Measurements from ENCODE around the gene CELSR1. TPM values are rescaled to one million over a fixed set of nuclear protein-coding genes. Genes with fewer than 3 reads are reported as not detected.

Gene CELSR1
- total RNA-seq, 1 donor from 2014 or later: 16.0 TPM

- TF ChIP-seq, protein P1, sequence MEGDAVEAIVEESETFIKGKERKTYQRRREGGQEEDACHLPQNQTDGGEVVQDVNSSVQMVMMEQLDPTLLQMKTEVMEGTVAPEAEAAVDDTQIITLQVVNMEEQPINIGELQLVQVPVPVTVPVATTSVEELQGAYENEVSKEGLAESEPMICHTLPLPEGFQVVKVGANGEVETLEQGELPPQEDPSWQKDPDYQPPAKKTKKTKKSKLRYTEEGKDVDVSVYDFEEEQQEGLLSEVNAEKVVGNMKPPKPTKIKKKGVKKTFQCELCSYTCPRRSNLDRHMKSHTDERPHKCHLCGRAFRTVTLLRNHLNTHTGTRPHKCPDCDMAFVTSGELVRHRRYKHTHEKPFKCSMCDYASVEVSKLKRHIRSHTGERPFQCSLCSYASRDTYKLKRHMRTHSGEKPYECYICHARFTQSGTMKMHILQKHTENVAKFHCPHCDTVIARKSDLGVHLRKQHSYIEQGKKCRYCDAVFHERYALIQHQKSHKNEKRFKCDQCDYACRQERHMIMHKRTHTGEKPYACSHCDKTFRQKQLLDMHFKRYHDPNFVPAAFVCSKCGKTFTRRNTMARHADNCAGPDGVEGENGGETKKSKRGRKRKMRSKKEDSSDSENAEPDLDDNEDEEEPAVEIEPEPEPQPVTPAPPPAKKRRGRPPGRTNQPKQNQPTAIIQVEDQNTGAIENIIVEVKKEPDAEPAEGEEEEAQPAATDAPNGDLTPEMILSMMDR (IDR thresholded peaks at IDR 0.05): no peak
- no peaks in the 10 kb centered on the region for H3K27me3 Mint-ChIP-seq (ENCODE audit: unreplicated experiment)
- no peaks in the 10 kb centered on the region for H3K4me1 Mint-ChIP-seq (ENCODE audit: unreplicated experiment)
- no peak overlapping the region for H3K4me3 Mint-ChIP-seq (ENCODE audit: unreplicated experiment)
- no peaks in the 10 kb centered on the region for H3K9me3 Mint-ChIP-seq (ENCODE audit: unreplicated experiment)
- H3K27ac Mint-ChIP-seq (ENCODE audit: unreplicated experiment): no peak overlapping the region
- H3K36me3 Mint-ChIP-seq (ENCODE audit: unreplicated experiment): peaks cover 15% of the 10 kb centered on the region
- DNase-seq (ENCODE audit: extremely low spot score, unreplicated experiment): no peak
Measured at GRCh38 chr22:46437671-46438440, 99.6 kb downstream of the CELSR1 start.

GRCh38 chr22:46436595-46437175, 100.7 kb downstream of the CELSR1 start:
- H3K36me3 Mint-ChIP-seq (ENCODE audit: unreplicated experiment): peaks cover 15% of the 10 kb centered on the region
- no peaks in the 10 kb centered on the region for H3K27me3 Mint-ChIP-seq (ENCODE audit: unreplicated experiment)
- H3K4me1 Mint-ChIP-seq (ENCODE audit: unreplicated experiment): no peaks in the 10 kb centered on the region
- no peaks in the 10 kb centered on the region for H3K9me3 Mint-ChIP-seq (ENCODE audit: unreplicated experiment)
- H3K4me3 Mint-ChIP-seq (ENCODE audit: unreplicated experiment): no peak overlapping the region
- H3K27ac Mint-ChIP-seq (ENCODE audit: unreplicated experiment): no peak overlapping the region
- DNase-seq (ENCODE audit: extremely low spot score, unreplicated experiment): no peak
- TF ChIP-seq, protein P1 (IDR thresholded peaks at IDR 0.05): no peak

GRCh38 chr22:46433318-46433717, 104.1 kb downstream of the CELSR1 start:
- TF ChIP-seq, protein P1 (IDR thresholded peaks at IDR 0.05): no peak
- no peaks in the 10 kb centered on the region for H3K9me3 Mint-ChIP-seq (ENCODE audit: unreplicated experiment)
- no peak for DNase-seq (ENCODE audit: extremely low spot score, unreplicated experiment)
- H3K4me1 Mint-ChIP-seq (ENCODE audit: unreplicated experiment): no peaks in the 10 kb centered on the region
- H3K27me3 Mint-ChIP-seq (ENCODE audit: unreplicated experiment): no peaks in the 10 kb centered on the region
- H3K27ac Mint-ChIP-seq (ENCODE audit: unreplicated experiment): no peak overlapping the region
- peaks cover 13% of the 10 kb centered on the region for H3K36me3 Mint-ChIP-seq (ENCODE audit: unreplicated experiment)
- no peak overlapping the region for H3K4me3 Mint-ChIP-seq (ENCODE audit: unreplicated experiment)

DNA sequence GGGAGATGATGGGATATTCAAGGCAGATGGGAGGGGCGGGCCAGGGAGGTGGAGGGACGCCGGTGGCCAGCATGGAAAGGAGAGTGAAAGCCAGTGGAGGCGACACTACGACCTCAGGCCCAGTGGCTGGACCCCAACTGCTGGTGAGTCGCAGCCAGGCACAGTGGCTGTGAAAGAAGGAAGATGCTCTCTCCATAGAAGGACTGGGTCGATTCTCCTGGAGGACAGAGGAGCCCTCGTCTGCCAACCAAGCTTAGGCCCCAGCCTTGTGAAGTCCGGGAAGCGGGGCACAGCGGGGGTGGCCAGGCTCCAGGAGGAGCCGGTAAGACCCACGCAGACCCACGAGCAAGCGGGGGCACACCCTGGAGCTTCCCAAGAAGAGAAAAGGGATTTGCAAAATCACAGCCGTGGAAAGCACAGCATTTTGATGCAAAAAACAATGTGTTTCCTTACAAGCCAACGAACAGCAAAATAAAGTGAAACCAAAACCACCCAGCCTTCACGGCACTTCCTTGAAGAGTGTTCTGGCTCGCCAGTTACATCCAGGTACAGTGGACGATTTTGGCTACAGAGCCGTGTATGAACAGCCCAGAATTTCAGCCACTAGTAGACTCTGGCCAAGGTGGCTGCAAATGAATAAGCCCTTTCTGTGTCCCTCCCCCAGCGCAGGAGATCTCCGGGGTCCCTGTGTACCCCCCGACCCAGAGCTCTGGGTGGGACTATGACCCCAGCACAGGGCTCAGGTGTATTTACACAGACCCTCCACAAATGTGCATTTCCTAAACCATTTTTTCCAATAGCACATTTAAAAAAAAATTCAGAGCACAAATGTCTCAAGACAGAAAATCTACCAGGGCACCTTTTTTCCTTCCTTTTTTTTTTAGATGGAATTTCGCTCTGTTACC, 105.0 kb downstream of the CELSR1 start:
- Mint-ChIP-seq H3K4me1 (ENCODE audit: unreplicated experiment) (no peaks in the 10 kb centered on the region), H3K4me3 (ENCODE audit: unreplicated experiment) (no peak overlapping the region), H3K9me3 (ENCODE audit: unreplicated experiment) (no peaks in the 10 kb centered on the region), H3K27me3 (ENCODE audit: unreplicated experiment) (no peaks in the 10 kb centered on the region), H3K36me3 (ENCODE audit: unreplicated experiment) (peaks cover 12% of the 10 kb centered on the region), H3K27ac (ENCODE audit: unreplicated experiment) (no peak overlapping the region)
- no peak for DNase-seq (ENCODE audit: extremely low spot score, unreplicated experiment)
- TF ChIP-seq, protein P1 (IDR thresholded peaks at IDR 0.05): no peak
